Medulla oblongata (tissue), 1 donor: ENCODE data around the gene EXOC2.
A peak's percentile ranks its signal among the peaks of the same experiment; 100 is the strongest.

Experiments used
- DNase-seq: peaks from one replicate; pipeline ENCODE4 v3.0.0-alpha.2; 2015; ENCODE audit errors: extremely low spot score

Gene EXOC2, protein sequence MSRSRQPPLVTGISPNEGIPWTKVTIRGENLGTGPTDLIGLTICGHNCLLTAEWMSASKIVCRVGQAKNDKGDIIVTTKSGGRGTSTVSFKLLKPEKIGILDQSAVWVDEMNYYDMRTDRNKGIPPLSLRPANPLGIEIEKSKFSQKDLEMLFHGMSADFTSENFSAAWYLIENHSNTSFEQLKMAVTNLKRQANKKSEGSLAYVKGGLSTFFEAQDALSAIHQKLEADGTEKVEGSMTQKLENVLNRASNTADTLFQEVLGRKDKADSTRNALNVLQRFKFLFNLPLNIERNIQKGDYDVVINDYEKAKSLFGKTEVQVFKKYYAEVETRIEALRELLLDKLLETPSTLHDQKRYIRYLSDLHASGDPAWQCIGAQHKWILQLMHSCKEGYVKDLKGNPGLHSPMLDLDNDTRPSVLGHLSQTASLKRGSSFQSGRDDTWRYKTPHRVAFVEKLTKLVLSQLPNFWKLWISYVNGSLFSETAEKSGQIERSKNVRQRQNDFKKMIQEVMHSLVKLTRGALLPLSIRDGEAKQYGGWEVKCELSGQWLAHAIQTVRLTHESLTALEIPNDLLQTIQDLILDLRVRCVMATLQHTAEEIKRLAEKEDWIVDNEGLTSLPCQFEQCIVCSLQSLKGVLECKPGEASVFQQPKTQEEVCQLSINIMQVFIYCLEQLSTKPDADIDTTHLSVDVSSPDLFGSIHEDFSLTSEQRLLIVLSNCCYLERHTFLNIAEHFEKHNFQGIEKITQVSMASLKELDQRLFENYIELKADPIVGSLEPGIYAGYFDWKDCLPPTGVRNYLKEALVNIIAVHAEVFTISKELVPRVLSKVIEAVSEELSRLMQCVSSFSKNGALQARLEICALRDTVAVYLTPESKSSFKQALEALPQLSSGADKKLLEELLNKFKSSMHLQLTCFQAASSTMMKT

DNA sequence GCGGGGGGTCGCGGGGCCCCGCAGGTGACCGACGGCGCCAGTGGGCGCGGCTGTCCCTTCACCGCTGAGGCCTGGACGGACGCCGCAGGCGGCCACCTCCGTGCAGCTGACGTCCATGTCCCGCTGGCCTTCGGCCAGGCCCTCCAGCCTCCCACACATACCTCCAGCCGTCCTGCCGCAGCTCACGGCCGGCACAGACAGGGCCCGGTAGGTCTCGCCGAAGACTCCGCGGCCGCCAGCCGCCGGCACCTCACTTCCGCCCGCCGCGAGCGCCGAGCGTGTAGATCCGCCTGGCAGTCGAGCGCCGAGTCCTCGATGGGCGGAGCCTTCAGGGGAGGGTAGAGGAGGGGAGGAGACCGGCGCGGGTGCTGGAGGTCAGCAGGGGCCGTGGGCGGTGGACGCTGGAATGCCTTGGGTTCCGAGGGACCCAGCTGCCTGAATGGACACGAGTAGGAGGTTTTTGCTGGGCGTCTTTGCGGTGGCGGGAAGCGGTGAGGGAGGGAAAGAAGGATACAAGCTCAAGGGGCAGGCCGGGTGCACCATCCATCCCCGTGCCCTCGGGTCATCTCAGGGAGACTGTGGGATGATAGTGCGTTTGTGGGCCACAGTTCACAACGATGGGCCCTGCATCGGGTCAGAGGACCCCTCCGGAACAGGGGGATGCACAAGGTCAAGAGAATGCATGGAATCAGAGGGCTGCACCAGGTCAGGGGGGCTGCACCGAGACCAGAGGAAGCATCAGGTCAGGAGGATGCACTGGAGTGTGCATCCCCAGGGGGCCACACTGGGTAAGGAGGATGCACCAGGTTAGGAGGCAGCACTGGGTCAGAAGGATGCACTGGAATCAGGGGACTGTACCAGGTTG is at the start of gene EXOC2:
TSS of gene EXOC2 (minus strand) at position 282 of the 865 bp plus-strand sequence. CDS start 55,321 bp downstream, outside the sequence.
- DNase-seq, result peak; percentile 89

DNA sequence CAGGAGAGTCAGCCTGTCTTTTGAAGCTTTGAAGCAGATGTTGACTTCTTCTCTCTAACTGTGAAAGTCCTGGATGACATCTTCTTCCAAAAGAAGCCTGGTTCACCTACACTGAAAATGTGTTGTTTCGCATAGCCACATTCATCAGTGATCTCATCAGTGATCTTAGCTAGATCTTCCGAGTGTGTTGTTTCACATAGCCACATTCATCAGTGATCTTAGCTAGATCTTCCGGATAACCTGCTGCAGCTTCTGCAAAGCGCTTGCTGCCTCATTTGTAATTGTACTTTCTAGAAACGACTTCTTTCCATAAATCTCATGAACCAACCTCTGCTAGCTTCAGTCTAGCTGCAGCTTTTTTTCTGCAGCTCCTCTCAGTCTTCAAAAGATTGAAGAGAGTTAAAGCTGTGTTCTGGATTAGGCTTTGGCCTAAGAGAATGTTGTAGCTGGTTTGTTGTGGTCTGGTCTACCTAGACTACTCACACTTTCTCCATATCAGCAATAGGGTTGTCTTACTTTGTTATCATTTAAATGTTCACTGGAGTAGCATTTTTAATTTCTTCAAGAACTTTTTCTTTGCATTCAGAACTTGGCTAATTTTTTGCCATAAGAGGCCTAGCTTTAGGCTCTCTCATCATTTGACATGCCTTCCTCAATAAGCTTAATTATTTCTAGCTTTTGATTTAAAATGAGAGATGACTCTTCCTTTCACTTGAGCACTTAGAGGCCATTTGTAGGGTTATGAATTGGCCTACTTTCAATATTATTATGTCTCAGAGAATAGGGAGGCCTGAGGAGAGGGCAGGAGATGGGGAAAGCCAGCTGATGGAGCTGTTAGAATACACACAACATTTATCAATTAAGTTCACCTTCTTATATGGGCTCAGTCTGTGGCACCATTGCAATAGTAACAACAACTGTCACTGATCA is 48.7 kb upstream of the EXOC2 start:
- no peak for DNase-seq

- no peak for DNase-seq
Observed at GRCh38 chr6:736657-737446, 43.9 kb upstream of the EXOC2 start.

- no peak for DNase-seq
Observed at GRCh38 chr6:733431-734219, 40.7 kb upstream of the EXOC2 start.

DNA sequence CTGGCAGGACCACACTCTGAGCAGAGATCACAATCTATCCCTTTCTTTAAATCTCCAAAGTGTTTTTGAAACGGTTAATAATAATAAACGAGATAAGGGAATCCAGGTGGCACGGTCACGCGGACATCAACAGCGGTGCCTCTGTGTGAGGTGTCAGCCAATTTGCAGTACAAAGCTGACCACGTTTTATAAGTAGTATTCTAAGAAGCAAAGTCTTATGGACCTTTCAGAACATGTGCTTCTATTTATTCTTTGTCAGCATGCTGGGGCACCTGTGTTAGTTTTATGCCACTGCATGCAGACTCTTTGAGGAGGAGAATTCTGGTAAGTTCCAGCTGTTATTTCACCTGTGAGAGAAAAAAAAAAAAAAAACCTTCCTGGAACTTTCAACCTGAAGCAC is 39.0 kb upstream of the EXOC2 start:
- no peak for DNase-seq

DNA sequence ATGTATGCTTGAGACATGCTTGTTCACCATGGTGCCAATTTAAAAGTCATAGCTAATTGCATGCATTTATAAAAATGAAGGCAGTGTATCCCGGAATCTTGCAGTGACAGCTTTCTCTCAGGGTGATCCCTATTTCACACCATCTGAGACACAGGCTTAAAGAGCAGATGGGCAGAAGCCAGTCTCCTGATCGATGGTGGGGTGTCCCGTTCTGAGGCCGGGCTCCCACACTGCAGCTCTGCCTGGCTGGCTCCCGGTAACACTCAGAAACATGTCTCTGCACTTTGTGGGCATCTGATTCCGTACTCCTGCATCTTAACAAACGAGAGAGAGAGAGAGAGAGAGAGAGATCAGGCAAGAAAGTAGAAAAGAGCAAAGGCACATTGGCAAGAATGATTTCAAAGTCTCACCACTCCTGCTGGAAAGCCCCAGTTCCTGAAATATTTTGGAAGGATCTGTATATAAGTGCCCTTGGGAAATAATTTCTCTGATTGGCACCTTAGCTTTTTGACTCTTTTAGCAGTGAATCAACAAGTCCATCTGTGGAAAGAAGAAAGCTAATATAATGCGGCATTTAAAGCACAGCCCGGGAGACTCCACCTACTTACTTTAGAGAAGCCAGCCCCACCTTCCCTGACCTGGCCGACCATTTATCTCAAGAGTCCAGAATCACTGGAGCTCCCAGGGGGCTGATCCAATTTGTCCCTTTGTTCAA is 36.8 kb upstream of the EXOC2 start:
- DNase-seq, result no peak

DNA sequence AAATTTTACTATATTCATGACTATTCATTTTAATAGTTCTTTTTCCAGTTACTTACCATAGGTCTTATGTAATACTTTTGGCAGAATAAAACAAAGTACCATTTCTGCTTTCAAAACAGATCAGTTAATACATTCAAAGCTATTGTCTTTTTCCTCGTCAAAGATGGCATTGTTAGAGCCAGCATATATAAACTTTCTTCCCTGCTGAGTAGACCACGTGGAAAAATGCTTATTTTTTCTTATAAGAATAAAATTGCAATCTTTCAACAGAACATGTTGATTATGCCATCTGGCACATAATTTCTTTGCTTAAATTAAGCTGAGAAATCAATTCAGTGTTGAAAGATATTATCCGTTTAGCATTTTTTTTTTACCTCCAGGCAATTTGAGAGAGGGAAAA is 34.9 kb upstream of the EXOC2 start:
- DNase-seq, result peak; percentile 62

- DNase-seq, result no peak
Observed at GRCh38 chr6:723540-723939, 30.6 kb upstream of the EXOC2 start.

DNA sequence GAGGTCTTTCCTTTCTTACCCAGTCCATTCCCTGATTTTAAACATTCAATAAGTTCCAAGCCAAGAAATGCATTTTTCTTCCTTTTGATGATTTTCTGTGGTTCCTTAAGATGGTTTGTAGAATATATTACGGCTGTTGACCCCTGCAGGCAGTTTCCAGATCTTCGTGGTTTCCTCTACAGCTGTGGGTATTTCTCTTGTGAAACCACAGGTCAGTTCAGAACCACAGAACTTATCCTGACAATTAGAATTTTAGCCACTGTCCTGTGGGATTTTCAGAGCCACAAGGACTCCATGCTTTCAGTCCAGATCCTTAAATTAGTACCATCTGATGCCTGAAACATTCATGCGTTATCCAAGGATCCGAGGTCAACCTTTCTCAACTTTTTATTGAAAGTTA is 29.7 kb upstream of the EXOC2 start:
- no peak for DNase-seq

GRCh38 chr6:722077-722524 is 29.2 kb upstream of the EXOC2 start:
- peak; percentile 81 for DNase-seq

DNA sequence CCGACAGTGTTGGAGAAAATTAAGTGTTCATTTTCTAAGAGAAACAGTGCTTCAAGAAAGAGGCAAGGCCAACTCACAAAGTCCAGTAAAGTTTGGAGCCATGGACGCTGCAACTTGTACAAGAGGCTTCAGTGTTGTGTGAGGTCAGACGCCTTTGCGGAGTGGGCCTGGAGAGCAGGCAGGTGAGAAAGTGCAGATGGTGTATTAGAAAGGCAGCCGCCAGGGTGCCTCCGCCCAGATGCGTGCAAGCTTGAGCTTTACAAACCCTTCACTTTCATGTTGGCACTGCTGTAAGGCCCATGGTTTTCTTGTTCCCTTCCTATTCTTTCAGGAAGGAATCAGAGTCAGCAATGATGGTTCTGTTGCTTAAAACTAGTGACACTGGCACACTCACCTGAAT is 25.4 kb upstream of the EXOC2 start:
- no peak for DNase-seq

DNA sequence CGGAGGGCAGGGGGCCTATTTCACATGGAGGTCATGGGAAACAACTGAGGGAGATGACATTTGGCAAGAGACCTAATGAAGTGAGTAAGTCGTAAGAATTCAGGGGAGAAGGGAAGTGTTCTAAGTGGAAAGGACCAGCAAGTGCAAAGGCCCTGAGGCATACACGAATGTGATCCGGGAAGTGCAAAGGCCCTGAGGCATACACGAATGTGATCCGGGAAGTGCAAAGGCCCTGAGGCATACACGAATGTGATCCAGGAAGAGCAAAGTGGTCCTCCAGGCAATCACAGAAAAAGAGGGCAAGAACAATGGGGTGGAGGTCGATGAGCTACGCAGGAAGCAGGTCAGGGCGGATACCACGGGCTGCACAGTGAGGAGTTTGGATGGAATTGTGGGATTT is 24.2 kb upstream of the EXOC2 start:
- no peak for DNase-seq

- no peak for DNase-seq
Observed at GRCh38 chr6:715709-716491, 23.0 kb upstream of the EXOC2 start.

DNA sequence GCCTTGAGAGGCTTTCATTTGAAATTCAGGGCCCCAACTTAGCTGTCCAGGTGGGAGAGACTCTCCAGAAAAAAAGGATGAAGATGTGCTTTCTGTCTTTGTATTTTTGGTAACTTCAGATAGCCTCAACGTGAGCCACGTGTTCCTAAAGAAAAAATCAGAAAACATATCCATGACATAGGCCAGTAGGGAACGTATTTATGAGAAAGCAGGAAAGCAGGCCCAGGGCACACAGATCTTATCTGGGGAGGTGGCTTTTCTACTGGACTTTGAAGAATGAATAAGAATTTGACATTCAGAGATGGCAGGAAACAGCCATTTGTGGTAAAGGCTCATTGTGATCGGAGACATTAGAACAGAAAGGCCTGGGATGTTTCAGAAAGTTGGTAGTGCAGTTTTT is 21.2 kb upstream of the EXOC2 start:
- no peak for DNase-seq

- DNase-seq, result no peak
Observed at GRCh38 chr6:713351-713750, 20.4 kb upstream of the EXOC2 start.

DNA sequence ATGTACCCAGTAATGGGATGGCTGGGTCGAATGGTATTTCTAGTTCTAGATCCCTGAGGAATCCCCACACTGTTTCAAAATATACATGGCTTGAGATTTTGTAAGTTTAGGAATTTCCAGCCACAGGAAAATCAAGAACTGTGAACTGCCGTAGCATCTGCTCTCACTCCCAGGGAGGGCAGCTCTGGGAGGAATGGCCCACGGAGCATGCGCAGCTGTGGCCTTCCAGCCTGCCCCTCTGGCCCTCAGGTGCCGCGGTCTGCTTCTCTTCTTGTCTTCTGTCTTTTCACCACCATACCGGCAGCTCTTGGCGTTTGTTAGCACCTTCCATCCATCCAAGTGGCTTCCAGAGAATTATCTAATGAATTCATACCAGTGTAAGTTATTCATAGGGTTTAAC is 19.9 kb upstream of the EXOC2 start:
- DNase-seq, result no peak

DNA sequence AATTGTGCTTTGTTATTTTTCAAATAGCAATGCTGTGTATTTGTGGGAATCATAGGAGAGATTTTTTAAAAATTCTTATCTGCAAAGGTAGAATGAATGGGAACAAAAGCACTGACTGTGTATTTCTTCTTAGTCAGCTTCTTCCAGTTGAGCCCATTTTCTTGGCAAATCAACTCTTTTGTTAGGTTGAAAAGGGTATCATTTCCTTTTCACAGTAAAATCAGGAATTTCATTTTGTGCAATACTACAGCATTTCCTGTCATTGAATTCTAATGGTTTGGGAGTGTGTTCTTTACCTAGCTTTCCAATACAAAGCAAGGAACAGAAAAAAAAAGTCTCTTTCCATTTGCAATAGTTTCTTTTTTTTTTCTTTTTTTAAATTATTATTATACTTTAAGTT is 19.0 kb upstream of the EXOC2 start:
- no peak for DNase-seq
